Liver (tissue), 9 donors: ENCODE measurements around the gene RNU5D-1. TPM values are rescaled to one million over a fixed set of nuclear protein-coding genes. Genes with fewer than 3 reads are reported as not detected.

ENCODE experiments used
- DNase-seq: peaks from one replicate; pipeline ENCODE4 v3.0.0-alpha.2; 2017; ENCODE audit warnings: low spot score
- H3K27ac ChIP-seq, 2 donors: one replicate each; pipeline ENCODE4 v1.7.0; 2013; ENCODE audit warnings: inconsistent platforms in 2 of 2, low read length in 2 of 2, control low read depth in 1 of 2, low read depth in 1 of 2, mild to moderate bottlenecking in 1 of 2
- H3K27me3 ChIP-seq, 4 donors: one replicate each; pipeline versions ENCODE4 v1.6.1 to v1.7.0; 2013; ENCODE audit warnings: low read length in 3 of 4, inconsistent platforms in 1 of 4, mild to moderate bottlenecking in 1 of 4, moderate library complexity in 1 of 4; ENCODE audit not compliant: control insufficient read depth in 4 of 4, insufficient read depth in 4 of 4
- H3K36me3 ChIP-seq, 4 donors: one replicate each; pipeline versions ENCODE4 v1.6.1 to v1.7.0; 2013; ENCODE audit warnings: low read length in 3 of 4, mild to moderate bottlenecking in 3 of 4, low read depth in 1 of 4, moderate library complexity in 1 of 4; ENCODE audit not compliant: control insufficient read depth in 4 of 4, insufficient read depth in 3 of 4
- H3K4me1 ChIP-seq, 4 donors: one replicate each; pipeline versions ENCODE4 v1.6.1 to v1.7.0; 2013; ENCODE audit warnings: low read length in 3 of 4, mild to moderate bottlenecking in 3 of 4, moderate library complexity in 1 of 4; ENCODE audit not compliant: control insufficient read depth in 4 of 4, insufficient read depth in 4 of 4
- H3K4me3 ChIP-seq, 3 donors: one replicate each; pipeline versions ENCODE4 v1.6.1 to v1.7.0; 2013; ENCODE audit warnings: low read length in 3 of 3, control low read depth in 1 of 3, low read depth in 1 of 3, mild to moderate bottlenecking in 1 of 3
- H3K9ac ChIP-seq, 2 donors: one replicate each; pipeline ENCODE4 v1.7.0; 2013; ENCODE audit warnings: low read length in 2 of 2, mild to moderate bottlenecking in 2 of 2, moderate library complexity in 2 of 2, control low read depth in 1 of 2, low read depth in 1 of 2
- H3K9me3 ChIP-seq, 4 donors: one replicate each; pipeline versions ENCODE4 v1.6.1 to v1.7.0; 2013; ENCODE audit warnings: low read length in 3 of 4; ENCODE audit not compliant: control insufficient read depth in 4 of 4
- ATF3 ChIP-seq: IDR thresholded peaks from 2 replicates; pipeline ENCODE4 v1.6.1; 2016; ENCODE audit warnings: antibody characterized with exemption
- CTCF ChIP-seq: fragments of 150-350 bp; IDR thresholded peaks from 2 replicates; pipeline ENCODE4 v1.5.1; 2017; ENCODE audit warnings: improper control_type of control experiment, low read depth, low read length; ENCODE audit not compliant: missing input control
- FOXA2 ChIP-seq: IDR thresholded peaks from 2 replicates; pipeline ENCODE4 v1.6.1; 2016; ENCODE audit warnings: antibody characterized with exemption
- HNF4A ChIP-seq, 2 donors: conservative IDR thresholded peaks; 2 replicates each; pipeline ENCODE4 v1.6.1; 2016; ENCODE audit warnings: antibody characterized with exemption in 2 of 2, mild to moderate bottlenecking in 2 of 2
- HNF4G ChIP-seq: IDR thresholded peaks from 2 replicates; pipeline ENCODE4 v1.6.1; 2016; ENCODE audit warnings: antibody characterized with exemption
- JUND ChIP-seq, 2 donors: IDR thresholded peaks; 2 replicates each; pipeline ENCODE4 v1.6.1; 2016; ENCODE audit warnings: antibody characterized with exemption in 2 of 2
- NR2F2 ChIP-seq: IDR thresholded peaks from 2 replicates; pipeline ENCODE4 v1.6.1; 2016; ENCODE audit warnings: antibody characterized with exemption
- REST ChIP-seq: IDR thresholded peaks from 2 replicates; pipeline ENCODE4 v1.6.1; 2016; ENCODE audit warnings: antibody characterized with exemption, mild to moderate bottlenecking
- RXRA ChIP-seq, 2 donors: IDR thresholded peaks; 2 replicates each; pipeline ENCODE4 v1.6.1; 2017 to 2018; ENCODE audit warnings: antibody characterized with exemption in 2 of 2, mild to moderate bottlenecking in 1 of 2
- SP1 ChIP-seq: IDR thresholded peaks from 2 replicates; pipeline ENCODE4 v1.6.1; 2018; ENCODE audit warnings: antibody characterized with exemption, mild to moderate bottlenecking
- TAF1 ChIP-seq: conservative IDR thresholded peaks from 2 replicates; pipeline ENCODE4 v1.6.1; 2016; ENCODE audit warnings: antibody characterized with exemption, mild to moderate bottlenecking
- YY1 ChIP-seq: IDR thresholded peaks from 2 replicates; pipeline ENCODE4 v1.6.1; 2016; ENCODE audit warnings: antibody characterized with exemption, mild to moderate bottlenecking
- ZBTB33 ChIP-seq: IDR thresholded peaks from 2 replicates; pipeline ENCODE4 v1.6.1; 2016; ENCODE audit warnings: antibody characterized with exemption
- WGBS: extraction: QIAGEN DNeasy Blood & Tissue Kit; methylation state at CpG from one replicate; pipeline ENCODE4 v1.1.7; 2013; 5-methylcytosine and 5-hydroxymethylcytosine counted together
- polyA plus RNA-seq, 2 donors: library from polyadenylated mRNA; stranded (reverse) in 1 of 2; unstranded in 1 of 2; fragments of 200-250 nt in 1 of 2; fragments of >200 nt in 1 of 2; fragmentation: Nextera tagmentation in 1 of 2; extraction: Ambion mirVana in 1 of 2; gene quantifications; one replicate each; pipeline versions ENCODE4 v1.2.1 to v1.2.3, GENCODE V29; 2013 to 2015
- total RNA-seq, 2 donors: library from RNA; depleted of rRNA; stranded (reverse); fragments of >200 nt; gene quantifications; one replicate each; pipeline ENCODE4 v1.2.3, GENCODE V29; 2014
- donor health status: healthy.
- donor health status: healthy.
- donor health status: healthy.
- donor health status: healthy.
- donor health status: healthy.

Gene RNU5D-1
- total and polyA plus RNA-seq, 4 donors, result not detected

- TF ChIP-seq FOXA2 (no peak), TAF1 (no peak), HNF4A (conservative IDR thresholded peaks at IDR 0.05) (no peak), RXRA (IDR thresholded peaks at IDR 0.05) (no peak)
Observed at GRCh38 chr1:44723064-44723463, 7.9 kb downstream of the RNU5D-1 start (continued).

- Histone ChIP-seq H3K27me3 (no peaks in the 10 kb centered on the region), H3K9me3 (no peaks in the 10 kb centered on the region), H3K27ac (no peak overlapping the region), H3K9ac (peak overlapping the region in 1 of 2 donors; percentile 59), H3K4me1 (no peaks in the 10 kb centered on the region), H3K4me3 (no peak overlapping the region), H3K36me3 (no peaks in the 10 kb centered on the region)
- no peak for DNase-seq
- TF ChIP-seq TAF1, result no peak
- TF ChIP-seq NR2F2, result no peak
- peak; percentile 34 for TF ChIP-seq YY1
- no peak for TF ChIP-seq ATF3
- WGBS, result 54% methylated on average over 14 of the region's 14 CpGs
Observed at GRCh38 chr1:44721485-44722361, 9.2 kb downstream of the RNU5D-1 start.

GRCh38 chr1:44720281-44720680 is 10.7 kb downstream of the RNU5D-1 start:
- Histone ChIP-seq H3K4me3 (no peak overlapping the region), H3K36me3 (no peaks in the 10 kb centered on the region), H3K9me3 (no peaks in the 10 kb centered on the region), H3K9ac (no peak overlapping the region), H3K4me1 (peaks cover 0 to under 1% (median 0%) of the 10 kb centered on the region in 4 donors), H3K27me3 (no peaks in the 10 kb centered on the region), H3K27ac (no peak overlapping the region)
- DNase-seq, result no peak
- 79% methylated on average over 4 of the region's 4 CpGs for whole genome bisulfite sequencing
- no peak for TF ChIP-seq HNF4G
- TF ChIP-seq SP1, result no peak
- TF ChIP-seq CTCF, result no peak
- no peak for TF ChIP-seq ZBTB33
- no peak for TF ChIP-seq REST
- no peak for TF ChIP-seq JUND (IDR thresholded peaks at IDR 0.05)
- TF ChIP-seq NR2F2, result no peak
